Tibial nerve (tissue), 4 donors: ENCODE measurements around the gene PLA2G12A. TPM values are rescaled to one million over a fixed set of nuclear protein-coding genes. Genes with fewer than 3 reads are reported as not detected.
A peak's percentile ranks its signal among the peaks of the same experiment; 100 is the strongest.

Experiments used
- DNase-seq, 2 donors: peaks; one replicate each; pipeline ENCODE4 v3.0.0-alpha.2; 2019; ENCODE audit warnings: low spot score in 2 of 2
- H3K27ac ChIP-seq, 4 donors: fragments of 200-600 bp; sonication (generic) in 3 of 4; one replicate each; pipeline ENCODE4 v1.5.1; 2017 to 2019; ENCODE audit warnings: mild to moderate bottlenecking in 1 of 4
- H3K27me3 ChIP-seq, 2 donors: fragments of 200-600 bp; sonication (generic) in 1 of 2; one replicate each; pipeline versions ENCODE4 v1.5.1 to v1.6.0; 2017 to 2019
- H3K36me3 ChIP-seq, 3 donors: fragments of 200-600 bp; sonication (generic); one replicate each; pipeline ENCODE4 v1.5.1; 2018 to 2019
- H3K4me1 ChIP-seq, 4 donors: fragments of 200-600 bp; sonication (generic) in 3 of 4; one replicate each; pipeline ENCODE4 v1.5.1; 2017 to 2019
- H3K4me3 ChIP-seq, 4 donors: fragments of 200-600 bp; sonication (generic) in 3 of 4; one replicate each; pipeline ENCODE4 v1.5.1; 2017 to 2019; ENCODE audit warnings: mild to moderate bottlenecking in 1 of 4, moderate library complexity in 1 of 4
- H3K9me3 ChIP-seq, 4 donors: fragments of 200-600 bp; sonication (generic) in 3 of 4; one replicate each; pipeline ENCODE4 v1.5.1; 2017 to 2019
- EP300 ChIP-seq, 2 donors: sonication (generic); formaldehyde crosslinking; IDR thresholded peaks; one replicate each; pipeline ENCODE4 v1.6.1; 2017; ENCODE audit warnings: antibody characterized with exemption in 2 of 2, mild to moderate bottlenecking in 1 of 2
- POLR2A ChIP-seq, 2 donors: fragments of 450-650 bp; IDR thresholded peaks; one replicate each; pipeline ENCODE4 v1.6.1; 2017; ENCODE audit warnings: antibody characterized with exemption in 2 of 2, mild to moderate bottlenecking in 2 of 2, moderate library complexity in 2 of 2
- WGBS, 2 donors: methylation state at CpG; one replicate each; pipeline ENCODE4 v1.1.5; 2018; 5-methylcytosine and 5-hydroxymethylcytosine counted together
- total RNA-seq, 4 donors: library from RNA; depleted of rRNA; stranded (reverse); fragments of >200 nt; gene quantifications; one replicate each; pipeline ENCODE4 v1.1.0, GENCODE V29; 2016
- TF ChIP-seq, protein P1 (sequence below), 5 experiments: fragments of 200-600 bp in 3 of 5; fragments of 450-650 bp in 2 of 5; sonication (generic) in 3 of 5; IDR thresholded peaks; one replicate each; pipeline ENCODE4 v1.5.1; 2016 to 2019; ENCODE audit warnings: antibody characterized with exemption in 5 of 5, mild to moderate bottlenecking in 3 of 5, moderate library complexity in 2 of 5

Gene PLA2G12A
- total RNA-seq = 10 to 100 TPM; 17.8 to 27.0 (median 22.4) TPM

DNA sequence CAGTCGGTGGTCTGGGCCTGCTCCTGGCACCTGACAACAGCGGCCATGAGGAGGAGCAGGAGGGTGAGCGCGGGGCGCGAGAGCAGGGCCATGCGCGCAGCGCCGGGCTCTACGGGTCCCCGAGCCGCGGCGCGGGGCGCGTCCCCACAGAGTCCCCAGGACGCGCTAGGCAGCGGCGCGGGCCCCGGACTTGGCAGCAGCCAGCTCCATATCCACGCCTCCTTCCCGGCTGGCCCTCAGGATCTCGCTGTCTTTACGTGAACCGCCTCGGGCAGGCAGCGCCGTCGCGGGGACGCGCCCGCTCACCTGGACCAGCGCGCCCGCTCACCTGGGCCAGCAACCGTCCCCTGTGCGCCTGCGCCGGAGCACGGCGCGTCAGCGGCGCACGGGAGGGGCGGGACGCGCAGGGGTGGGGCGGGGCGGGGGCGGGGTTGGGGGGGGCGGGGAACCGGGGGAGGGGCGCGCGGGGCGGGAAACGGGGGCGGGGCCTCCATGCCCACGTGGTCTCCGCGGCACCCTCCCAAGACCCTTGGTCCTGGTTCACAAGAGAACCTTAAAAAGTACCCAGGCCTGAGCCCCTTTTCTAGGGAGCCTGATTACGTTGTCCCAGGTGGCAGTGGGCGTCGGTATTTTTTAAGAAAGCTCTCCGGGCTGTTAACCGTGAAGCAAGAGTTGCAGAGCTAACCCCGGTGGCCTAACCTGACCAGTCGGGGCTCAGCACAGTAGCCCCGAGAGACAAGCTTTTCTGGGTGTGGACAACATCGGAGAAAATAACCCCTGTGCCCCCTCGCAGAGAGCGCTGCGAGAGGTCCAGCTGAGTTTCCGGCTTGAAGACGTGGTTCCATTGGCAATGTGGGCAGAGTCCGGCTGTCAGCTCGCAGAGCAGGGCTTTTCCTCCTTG lies at the start of gene PLA2G12A:
Gene PLA2G12A (minus strand): TSS at position 353 of the 901 bp plus-strand sequence. CDS start 261 bp downstream, at position 92.
- Histone ChIP-seq H3K4me3 (peak within 1 kb of the TSS; percentile 73 to 99 (median 88)), H3K9me3 (no peaks in the 10 kb centered on the region), H3K27ac (peak within 1 kb of the TSS; percentile 72 to 92 (median 86)), H3K4me1 (peaks cover 0 to 20% (median 12%) of the 10 kb centered on the region in 4 donors), H3K36me3 (no peaks in the 10 kb centered on the region), H3K27me3 (no peaks in the 10 kb centered on the region)
- peak in 1 of 2 donors; percentile 63 for TF ChIP-seq EP300 (IDR thresholded peaks at IDR 0.05)
- TF ChIP-seq POLR2A (IDR thresholded peaks at IDR 0.05) = peak; percentile 41 to 71
- TF ChIP-seq, protein P1, sequence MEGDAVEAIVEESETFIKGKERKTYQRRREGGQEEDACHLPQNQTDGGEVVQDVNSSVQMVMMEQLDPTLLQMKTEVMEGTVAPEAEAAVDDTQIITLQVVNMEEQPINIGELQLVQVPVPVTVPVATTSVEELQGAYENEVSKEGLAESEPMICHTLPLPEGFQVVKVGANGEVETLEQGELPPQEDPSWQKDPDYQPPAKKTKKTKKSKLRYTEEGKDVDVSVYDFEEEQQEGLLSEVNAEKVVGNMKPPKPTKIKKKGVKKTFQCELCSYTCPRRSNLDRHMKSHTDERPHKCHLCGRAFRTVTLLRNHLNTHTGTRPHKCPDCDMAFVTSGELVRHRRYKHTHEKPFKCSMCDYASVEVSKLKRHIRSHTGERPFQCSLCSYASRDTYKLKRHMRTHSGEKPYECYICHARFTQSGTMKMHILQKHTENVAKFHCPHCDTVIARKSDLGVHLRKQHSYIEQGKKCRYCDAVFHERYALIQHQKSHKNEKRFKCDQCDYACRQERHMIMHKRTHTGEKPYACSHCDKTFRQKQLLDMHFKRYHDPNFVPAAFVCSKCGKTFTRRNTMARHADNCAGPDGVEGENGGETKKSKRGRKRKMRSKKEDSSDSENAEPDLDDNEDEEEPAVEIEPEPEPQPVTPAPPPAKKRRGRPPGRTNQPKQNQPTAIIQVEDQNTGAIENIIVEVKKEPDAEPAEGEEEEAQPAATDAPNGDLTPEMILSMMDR (IDR thresholded peaks at IDR 0.05) = no peak
- 1% methylated on average over 18 to 50 of the region's 83 CpGs for WGBS, 2 donors
- DNase-seq = peak; percentile 21 to 48

DNA sequence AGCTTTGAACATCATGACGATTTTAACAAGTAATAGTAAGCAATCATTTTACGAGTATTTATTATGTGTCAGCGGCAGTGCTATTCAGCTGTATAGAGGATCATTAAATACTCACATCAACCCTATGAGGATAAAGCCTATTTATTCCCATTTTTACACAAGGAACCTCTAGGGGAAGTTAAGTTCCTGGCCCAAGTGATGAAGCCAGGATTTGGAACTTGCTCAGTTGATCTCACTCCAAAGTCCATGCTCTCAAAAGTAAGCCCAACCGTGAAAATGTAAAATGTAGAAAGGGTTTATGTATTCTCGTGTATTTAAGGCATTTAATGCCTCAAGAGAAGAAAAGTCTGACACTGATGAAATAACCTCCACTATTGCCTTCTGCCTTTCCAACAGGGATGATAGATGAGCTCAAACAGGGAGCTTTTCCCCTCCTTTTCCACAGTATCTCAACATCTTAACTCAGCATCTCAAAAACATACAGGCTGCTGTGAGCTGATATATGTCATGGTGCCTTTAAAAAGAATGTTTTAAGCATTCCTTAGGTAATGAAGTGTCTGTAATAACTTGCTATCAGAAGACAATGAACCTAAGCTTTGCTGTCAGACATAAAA lies 35.0 kb upstream of the PLA2G12A start:
- Histone ChIP-seq H3K9me3 (no peaks in the 10 kb centered on the region), H3K4me3 (no peak overlapping the region), H3K27ac (no peak overlapping the region), H3K4me1 (no peaks in the 10 kb centered on the region), H3K36me3 (no peaks in the 10 kb centered on the region), H3K27me3 (no peaks in the 10 kb centered on the region)
- 52 to 62% methylated on average over 5 of the region's 5 CpGs for WGBS, 2 donors
- no peak for DNase-seq
- TF ChIP-seq POLR2A (IDR thresholded peaks at IDR 0.05) (no peak), EP300 (IDR thresholded peaks at IDR 0.05) (no peak)
- TF ChIP-seq, protein P1 (IDR thresholded peaks at IDR 0.05) = no peak

DNA sequence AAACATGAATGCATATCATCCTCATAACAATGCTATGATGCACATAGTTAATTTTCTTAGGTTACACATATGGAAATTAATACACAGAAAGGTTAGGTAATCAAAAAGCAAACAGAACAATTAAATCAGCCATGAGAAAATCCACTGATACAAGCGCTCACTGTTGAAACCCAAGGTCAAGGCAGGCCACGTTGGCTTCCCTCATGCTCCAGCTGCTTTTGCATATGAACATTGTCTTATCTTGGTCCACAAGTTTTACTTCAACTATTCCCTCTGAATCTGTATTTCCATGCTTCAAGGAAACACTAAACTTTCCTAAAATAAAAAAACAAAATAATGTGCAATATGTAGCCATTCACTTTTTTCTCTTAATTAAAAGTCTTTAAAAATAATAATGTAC lies 34.5 kb upstream of the PLA2G12A start:
- WGBS, 2 donors = 39 to 48% methylated on average over 2 of the region's 2 CpGs
- H3K4me3 ChIP-seq = no peak overlapping the region

DNA sequence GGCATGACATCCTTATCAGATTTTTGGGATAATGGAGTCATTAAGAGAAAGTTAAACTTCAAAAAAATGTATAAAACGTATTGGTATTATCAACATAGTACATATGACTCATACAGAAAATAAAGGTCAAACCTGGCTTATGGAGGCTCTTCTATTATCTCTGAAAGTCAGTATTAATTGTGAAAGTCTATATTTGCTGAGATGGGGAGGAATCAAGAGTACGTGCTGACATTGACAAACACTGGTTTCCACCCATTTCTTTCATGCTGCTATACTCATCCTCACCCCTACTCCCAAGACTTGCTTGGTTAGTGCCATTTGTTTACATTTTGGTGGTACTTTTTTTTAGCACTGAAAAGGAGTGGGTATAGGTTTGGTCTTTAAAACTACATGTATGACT lies 30.8 kb upstream of the PLA2G12A start:
- Histone ChIP-seq H3K27ac (no peak overlapping the region), H3K36me3 (no peaks in the 10 kb centered on the region), H3K4me1 (no peaks in the 10 kb centered on the region), H3K4me3 (no peak overlapping the region), H3K27me3 (no peaks in the 10 kb centered on the region), H3K9me3 (no peaks in the 10 kb centered on the region)
- DNase-seq = no peak
- TF ChIP-seq, protein P1 (IDR thresholded peaks at IDR 0.05) = no peak
- 80 to 85% methylated on average over 2 of the region's 2 CpGs for WGBS, 2 donors

More for the DNA sequence above, 34.5 kb upstream of the PLA2G12A start:
- Histone ChIP-seq H3K9me3 (no peaks in the 10 kb centered on the region), H3K27ac (no peak overlapping the region), H3K36me3 (no peaks in the 10 kb centered on the region), H3K27me3 (no peaks in the 10 kb centered on the region), H3K4me1 (no peaks in the 10 kb centered on the region)
- TF ChIP-seq EP300 (IDR thresholded peaks at IDR 0.05) (no peak), POLR2A (IDR thresholded peaks at IDR 0.05) (no peak)
- TF ChIP-seq, protein P1 (IDR thresholded peaks at IDR 0.05) = no peak
- DNase-seq = no peak

DNA sequence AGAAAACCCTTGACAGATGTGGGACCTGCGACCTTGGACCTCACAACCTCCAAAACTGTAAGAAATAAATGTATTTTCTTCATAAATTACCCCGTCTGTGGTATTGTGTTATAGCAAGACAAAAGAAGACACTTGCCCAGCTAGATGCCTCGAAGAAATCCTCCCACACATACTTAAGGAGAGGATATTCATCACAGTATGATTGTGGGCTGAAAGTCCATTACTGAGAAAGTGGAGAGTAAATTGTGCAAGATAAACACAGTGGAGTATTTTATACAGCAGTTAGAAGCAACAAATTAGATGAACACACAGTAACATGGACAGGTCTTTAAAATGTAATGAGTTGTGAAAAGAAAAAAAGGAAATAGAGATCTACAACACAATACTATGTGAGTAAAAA lies 25.8 kb upstream of the PLA2G12A start:
- H3K9me3 ChIP-seq = no peaks in the 10 kb centered on the region
- no peaks in the 10 kb centered on the region for H3K27me3 ChIP-seq
- TF ChIP-seq, protein P1 (IDR thresholded peaks at IDR 0.05) = no peak
- TF ChIP-seq POLR2A (IDR thresholded peaks at IDR 0.05) = no peak
- no peak for TF ChIP-seq EP300 (IDR thresholded peaks at IDR 0.05)
- no peak overlapping the region for H3K4me3 ChIP-seq
- no peaks in the 10 kb centered on the region for H3K4me1 ChIP-seq
- DNase-seq = no peak
- no peak overlapping the region for H3K27ac ChIP-seq
- WGBS, 2 donors = 76% methylated on average over 3 of the region's 3 CpGs
- H3K36me3 ChIP-seq = no peaks in the 10 kb centered on the region
